Body of pancreas (tissue), 4 donors: ENCODE data around the gene LDB2. TPM values are rescaled to one million over a fixed set of nuclear protein-coding genes. Genes with fewer than 3 reads are reported as not detected.

Experiments used
- ATAC-seq: fragments of 150-250 bp; one replicate; pipeline ENCODE4 v1.9.1; 2016
- DNase-seq, 4 donors: peaks; one replicate each; pipeline ENCODE4 v3.0.0-alpha.2; 2019
- H3K27ac ChIP-seq, 4 donors: fragments of 200-600 bp; sonication (generic); 1 replicate in 3 of 4; 2 replicates in 1 of 4; pipeline versions ENCODE4 v1.5.1 to v1.6.1; 2016 to 2019; ENCODE audit warnings: mild to moderate bottlenecking in 1 of 4, mixed read lengths in 1 of 4, moderate library complexity in 1 of 4
- H3K27me3 ChIP-seq, 2 donors: fragments of 200-600 bp; sonication (generic); one replicate each; pipeline ENCODE4 v1.6.0; 2016; ENCODE audit warnings: mild to moderate bottlenecking in 1 of 2
- H3K36me3 ChIP-seq, 2 donors: fragments of 200-600 bp; sonication (generic); replicated peaks in 1 of 2; 2 replicates each; pipeline ENCODE4 v1.5.1; 2016; ENCODE audit warnings: low read depth in 2 of 2; ENCODE audit not compliant: insufficient read depth in 1 of 2
- H3K4me1 ChIP-seq: fragments of 200-600 bp; sonication (generic); one replicate; pipeline ENCODE4 v1.6.0; 2016
- H3K4me3 ChIP-seq, 2 donors: fragments of 200-600 bp; sonication (generic); 1 replicate in 1 of 2; 2 replicates in 1 of 2; pipeline ENCODE4 v1.5.1; 2016 to 2019
- H3K9me3 ChIP-seq, 3 donors: fragments of 200-600 bp; sonication (generic); 1 replicate in 2 of 3; 2 replicates in 1 of 3; pipeline ENCODE4 v1.5.1; 2016
- POLR2A ChIP-seq, 3 donors: fragments of 450-650 bp; IDR thresholded peaks; one replicate each; pipeline ENCODE4 v1.6.1; 2016; ENCODE audit warnings: antibody characterized with exemption in 3 of 3, mild to moderate bottlenecking in 2 of 3
- WGBS, 2 donors: methylation state at CpG; one replicate each; pipeline ENCODE4 v1.1.5; 2017; 5-methylcytosine and 5-hydroxymethylcytosine counted together
- intact Hi-C: fragments of 100-400 bp; cut with DNase I; formaldehyde crosslinking; loops from one replicate; pipeline ENCODE4 v1.15.1; 2023
- total RNA-seq, 2 donors: library from RNA; depleted of rRNA; stranded (reverse); fragments of >200 nt; gene quantifications; one replicate each; pipeline ENCODE4 v1.1.0, GENCODE V29; 2016
- TF ChIP-seq, protein P1 (sequence below), 7 experiments: fragments of 450-650 bp in 4 of 7; fragments of 200-600 bp in 3 of 7; sonication (generic) in 3 of 7; IDR thresholded peaks; one replicate each; pipeline ENCODE4 v1.5.1; 2016 to 2019; ENCODE audit warnings: antibody characterized with exemption in 7 of 7

The LDB2 gene
- total RNA-seq, 2 donors from 2014 or later, result 14.8 to 16.5 TPM

GRCh38 chr4:16692046-16692445 lies 206.4 kb downstream of the LDB2 start:
- ATAC-seq (no peak), DNase-seq (no peak)
- no peaks in the 10 kb centered on the region for H3K4me1 ChIP-seq
- no peaks in the 10 kb centered on the region for H3K36me3 ChIP-seq
- 41 to 56% methylated on average over 4 of the region's 4 CpGs for WGBS, 2 donors
- no peak overlapping the region for H3K27ac ChIP-seq
- no peaks in the 10 kb centered on the region for H3K27me3 ChIP-seq
- H3K4me3 ChIP-seq, result no peak overlapping the region
- intact Hi-C loops, result no loop called here
- H3K9me3 ChIP-seq, result no peaks in the 10 kb centered on the region
- TF ChIP-seq POLR2A (IDR thresholded peaks at IDR 0.05), result no peak
- TF ChIP-seq, protein P1, sequence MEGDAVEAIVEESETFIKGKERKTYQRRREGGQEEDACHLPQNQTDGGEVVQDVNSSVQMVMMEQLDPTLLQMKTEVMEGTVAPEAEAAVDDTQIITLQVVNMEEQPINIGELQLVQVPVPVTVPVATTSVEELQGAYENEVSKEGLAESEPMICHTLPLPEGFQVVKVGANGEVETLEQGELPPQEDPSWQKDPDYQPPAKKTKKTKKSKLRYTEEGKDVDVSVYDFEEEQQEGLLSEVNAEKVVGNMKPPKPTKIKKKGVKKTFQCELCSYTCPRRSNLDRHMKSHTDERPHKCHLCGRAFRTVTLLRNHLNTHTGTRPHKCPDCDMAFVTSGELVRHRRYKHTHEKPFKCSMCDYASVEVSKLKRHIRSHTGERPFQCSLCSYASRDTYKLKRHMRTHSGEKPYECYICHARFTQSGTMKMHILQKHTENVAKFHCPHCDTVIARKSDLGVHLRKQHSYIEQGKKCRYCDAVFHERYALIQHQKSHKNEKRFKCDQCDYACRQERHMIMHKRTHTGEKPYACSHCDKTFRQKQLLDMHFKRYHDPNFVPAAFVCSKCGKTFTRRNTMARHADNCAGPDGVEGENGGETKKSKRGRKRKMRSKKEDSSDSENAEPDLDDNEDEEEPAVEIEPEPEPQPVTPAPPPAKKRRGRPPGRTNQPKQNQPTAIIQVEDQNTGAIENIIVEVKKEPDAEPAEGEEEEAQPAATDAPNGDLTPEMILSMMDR (IDR thresholded peaks at IDR 0.05), result no peak

- H3K4me3 ChIP-seq, result no peak overlapping the region
- H3K9me3 ChIP-seq, result no peaks in the 10 kb centered on the region
- TF ChIP-seq POLR2A (IDR thresholded peaks at IDR 0.05), result no peak
- TF ChIP-seq, protein P1 (IDR thresholded peaks at IDR 0.05), result no peak
- no peaks in the 10 kb centered on the region for H3K4me1 ChIP-seq
- no peak for DNase-seq
- intact Hi-C loops, result no loop called here
- H3K36me3 ChIP-seq, result no peaks in the 10 kb centered on the region
- no peaks in the 10 kb centered on the region for H3K27me3 ChIP-seq
- no peak overlapping the region for H3K27ac ChIP-seq
- WGBS, 2 donors, result 54 to 73% methylated on average over 1 of the region's 1 CpG
- no peak for ATAC-seq
Measured at GRCh38 chr4:16691450-16691849, 207.0 kb downstream of the LDB2 start.

DNA sequence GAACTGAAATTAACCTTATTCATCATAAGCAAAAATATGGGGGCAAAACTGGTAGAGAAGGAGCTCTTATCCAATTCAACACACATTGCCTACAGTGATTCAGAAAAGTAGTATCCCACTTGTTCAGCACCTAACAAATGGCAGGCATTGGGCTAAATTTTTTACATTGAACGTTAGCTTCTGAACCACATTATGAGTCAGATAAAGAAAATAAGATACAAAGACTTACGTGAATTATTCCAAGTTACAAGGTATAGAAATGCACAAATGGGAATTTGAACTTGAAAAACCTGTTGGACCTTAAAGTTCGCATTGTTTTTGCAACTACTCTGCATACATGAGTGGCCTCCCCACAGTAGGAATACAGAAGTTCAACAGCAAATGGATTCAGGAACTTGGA lies 210.6 kb downstream of the LDB2 start:
- intact Hi-C loops, result no loop called here
- Histone ChIP-seq H3K4me3 (no peak overlapping the region), H3K27me3 (no peaks in the 10 kb centered on the region), H3K36me3 (no peaks in the 10 kb centered on the region), H3K27ac (no peak overlapping the region), H3K9me3 (no peaks in the 10 kb centered on the region), H3K4me1 (no peaks in the 10 kb centered on the region)
- ATAC-seq, result no peak
- no peak for TF ChIP-seq POLR2A (IDR thresholded peaks at IDR 0.05)
- TF ChIP-seq, protein P1 (IDR thresholded peaks at IDR 0.05), result no peak
- 73 to 79% methylated on average over 3 of the region's 3 CpGs for WGBS, 2 donors
- DNase-seq, result no peak

GRCh38 chr4:16687011-16687410 lies 211.4 kb downstream of the LDB2 start:
- Histone ChIP-seq H3K9me3 (no peaks in the 10 kb centered on the region), H3K36me3 (no peaks in the 10 kb centered on the region), H3K27me3 (no peaks in the 10 kb centered on the region), H3K27ac (no peak overlapping the region), H3K4me3 (no peak overlapping the region), H3K4me1 (no peaks in the 10 kb centered on the region)
- ATAC-seq, result no peak
- DNase-seq, result no peak
- WGBS, 2 donors, result 75 to 83% methylated on average over 2 of the region's 2 CpGs
- intact Hi-C loops, result no loop called here
- TF ChIP-seq, protein P1 (IDR thresholded peaks at IDR 0.05), result no peak
- no peak for TF ChIP-seq POLR2A (IDR thresholded peaks at IDR 0.05)

DNA sequence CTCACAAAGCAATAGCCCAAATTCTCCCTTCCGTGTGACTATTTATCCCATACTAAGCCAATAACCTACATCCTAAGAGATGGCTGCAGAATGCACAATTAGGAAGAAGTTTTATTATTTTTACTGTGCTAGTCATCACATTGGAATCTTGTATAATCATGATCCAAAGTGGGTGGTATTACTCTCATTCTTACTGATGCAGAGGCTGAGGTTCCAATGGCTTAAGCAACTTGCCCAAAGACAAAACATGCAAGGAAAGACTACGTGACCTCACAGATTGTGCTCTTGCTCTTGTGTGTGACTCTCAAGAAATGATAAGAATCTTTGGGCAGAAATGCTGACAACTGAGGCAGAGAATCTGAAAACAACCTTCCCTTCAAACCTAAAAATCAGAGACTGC lies 212.2 kb downstream of the LDB2 start:
- TF ChIP-seq, protein P1 (IDR thresholded peaks at IDR 0.05), result no peak
- TF ChIP-seq POLR2A (IDR thresholded peaks at IDR 0.05), result no peak
- H3K27ac ChIP-seq, result no peak overlapping the region
- peak; percentile 47 for ATAC-seq
- H3K4me1 ChIP-seq, result no peaks in the 10 kb centered on the region
- H3K27me3 ChIP-seq, result no peaks in the 10 kb centered on the region
- H3K36me3 ChIP-seq, result no peaks in the 10 kb centered on the region
- no peak overlapping the region for H3K4me3 ChIP-seq
- DNase-seq, result no peak
- WGBS, 2 donors, result 85 to 93% methylated on average over 2 of the region's 2 CpGs
- intact Hi-C loops, result no loop called here
- no peaks in the 10 kb centered on the region for H3K9me3 ChIP-seq
